H1 (cell line): Measurements from ENCODE around the gene GALNT12. TPM values are rescaled to one million over a fixed set of nuclear protein-coding genes. Genes with fewer than 3 reads are reported as not detected.

Experiments used
- CTCF ChIA-PET: fragments of 300-600 bp; sonication (Branson Sonifier 250); formaldehyde crosslinking; loops from one replicate; lab custom pipeline; 2021; ENCODE audit not compliant: partially characterized antibody; lab: Charles Lee
- POLR2A ChIA-PET: fragments of 300-600 bp; sonication (Branson Sonifier 250); formaldehyde crosslinking; loops from one replicate; lab custom pipeline; 2021; ENCODE audit warnings: inconsistent platforms; ENCODE audit not compliant: partially characterized antibody; lab: Charles Lee
- DNase-seq, 2 experiments: peaks; one replicate each; pipeline versions ENCODE4 v3.0.0 to v3.0.0-alpha.2; 2010 to 2022; ENCODE audit warnings: low spot score in 2 of 2, low read depth in 1 of 2, mixed read lengths in 1 of 2
- FAIRE-seq: peaks from 2 replicates; lab custom pipeline; 2011; peaks lifted over from hg19 to GRCh38; lab: Jason Lieb, UNC
- H2AFZ ChIP-seq: 2 replicates; pipeline ENCODE4 v1.8.1; 2012; ENCODE audit warnings: low read length, inconsistent platforms
- H2AK5ac ChIP-seq: 2 replicates; pipeline ENCODE4 v1.6.1; 2013; ENCODE audit warnings: low read depth, low read length
- H2BK120ac ChIP-seq: replicated peaks from 2 replicates; pipeline ENCODE3; 2013; ENCODE audit warnings: low read depth, low read length, inconsistent platforms
- H2BK12ac ChIP-seq: 2 replicates; pipeline ENCODE4 v1.6.1; 2013; ENCODE audit warnings: low read depth, low read length
- H2BK15ac ChIP-seq: 2 replicates; pipeline ENCODE4 v1.6.1; 2013; ENCODE audit warnings: low read length
- H2BK20ac ChIP-seq: 2 replicates; pipeline ENCODE4 v1.6.1; 2013; ENCODE audit warnings: low read length
- H2BK5ac ChIP-seq: 2 replicates; pipeline ENCODE4 v1.6.1; 2013; ENCODE audit warnings: low read depth, low read length
- H3K14ac ChIP-seq: 2 replicates; pipeline ENCODE4 v1.6.1; 2013; ENCODE audit warnings: inconsistent platforms; ENCODE audit not compliant: insufficient read length
- H3K18ac ChIP-seq: 2 replicates; pipeline ENCODE4 v1.6.1; 2013; ENCODE audit warnings: low read length; ENCODE audit errors: extremely low read depth
- H3K23ac ChIP-seq: 2 replicates; pipeline ENCODE4 v1.6.1; 2013; ENCODE audit warnings: inconsistent platforms; ENCODE audit not compliant: insufficient read length
- H3K23me2 ChIP-seq: 2 replicates; pipeline ENCODE4 v1.6.1; 2013; ENCODE audit warnings: low read depth, low read length
- H3K27ac ChIP-seq: 2 replicates; pipeline ENCODE4 v1.6.1; 2011; ENCODE audit warnings: low read depth, low read length, inconsistent platforms
- H3K27me3 ChIP-seq, 4 experiments: replicated peaks in 1 of 4; 1 replicate in 1 of 4; 2 replicates in 3 of 4; pipeline versions ENCODE4 v1.6.1 to v1.8.1; 2011 to 2013; ENCODE audit warnings: low read length in 3 of 4, mild to moderate bottlenecking in 3 of 4, inconsistent platforms in 2 of 4, mixed read lengths in 2 of 4, moderate library complexity in 1 of 4; ENCODE audit not compliant: control insufficient read depth in 3 of 4, insufficient read depth in 3 of 4; ENCODE audit errors: extremely low read depth in 1 of 4
- H3K36me3 ChIP-seq, 4 experiments: 2 replicates each; pipeline versions ENCODE4 v1.6.1 to v1.8.1; 2011 to 2013; ENCODE audit warnings: mild to moderate bottlenecking in 4 of 4, low read length in 3 of 4, moderate library complexity in 2 of 4, control low read depth in 1 of 4, inconsistent platforms in 1 of 4; ENCODE audit not compliant: insufficient read depth in 4 of 4, control insufficient read depth in 2 of 4
- H3K4ac ChIP-seq: replicated peaks from 2 replicates; pipeline ENCODE3; 2013; ENCODE audit warnings: low read length, low read depth, mixed read lengths, inconsistent platforms; ENCODE audit not compliant: insufficient read length
- H3K4me1 ChIP-seq, 4 experiments: replicated peaks in 1 of 4; 1 replicate in 1 of 4; 2 replicates in 3 of 4; pipeline versions ENCODE4 v1.6.1 to v1.8.1; 2011 to 2013; ENCODE audit warnings: low read length in 3 of 4, inconsistent platforms in 2 of 4, mixed read lengths in 1 of 4; ENCODE audit not compliant: insufficient read depth in 4 of 4, control insufficient read depth in 3 of 4
- H3K4me2 ChIP-seq, 2 experiments: 2 replicates each; pipeline versions ENCODE4 v1.6.1 to v1.8.1; 2011 to 2013; ENCODE audit warnings: low read depth in 2 of 2, low read length in 2 of 2, control low read depth in 1 of 2, inconsistent platforms in 1 of 2, mild to moderate bottlenecking in 1 of 2; ENCODE audit not compliant: insufficient read depth in 1 of 2
- H3K4me3 ChIP-seq, 4 experiments: fragments of 200-600, 300-600 bp in 1 of 4; sonication (generic), shearing (Covaris generic), sonication (Bioruptor Twin) in 1 of 4; 2 replicates each; pipeline versions ENCODE4 v1.5.1 to v1.8.1; 2011 to 2016; ENCODE audit warnings: low read length in 4 of 4, low read depth in 3 of 4, control low read depth in 2 of 4, inconsistent platforms in 2 of 4, mild to moderate bottlenecking in 2 of 4, mixed read lengths in 1 of 4, moderate library complexity in 1 of 4; ENCODE audit not compliant: insufficient read depth in 2 of 4; ENCODE audit errors: extremely low read depth in 1 of 4
- H3K56ac ChIP-seq: replicated peaks from 2 replicates; pipeline ENCODE3; 2013; ENCODE audit warnings: low read depth, mild to moderate bottlenecking, mixed read lengths, low read length, inconsistent platforms; ENCODE audit not compliant: insufficient read length
- H3K79me1 ChIP-seq: 2 replicates; pipeline ENCODE4 v1.6.1; 2013; ENCODE audit warnings: low read depth, low read length, control low read depth
- H3K79me2 ChIP-seq, 2 experiments: 2 replicates each; pipeline versions ENCODE4 v1.6.1 to v1.8.1; 2012 to 2013; ENCODE audit warnings: low read length in 2 of 2, mild to moderate bottlenecking in 2 of 2, inconsistent platforms in 1 of 2; ENCODE audit not compliant: insufficient read depth in 2 of 2, control insufficient read depth in 1 of 2
- H3K9ac ChIP-seq, 4 experiments: replicated peaks in 1 of 4; 1 replicate in 1 of 4; 2 replicates in 3 of 4; pipeline versions ENCODE4 v1.6.1 to v1.8.1; 2011 to 2013; ENCODE audit warnings: low read depth in 3 of 4, low read length in 3 of 4, control low read depth in 2 of 4, mild to moderate bottlenecking in 2 of 4, moderate library complexity in 2 of 4, inconsistent platforms in 1 of 4; ENCODE audit errors: extremely low read depth in 1 of 4
- H3K9me3 ChIP-seq, 2 experiments: 2 replicates each; pipeline versions ENCODE4 v1.6.1 to v1.8.1; 2012 to 2013; ENCODE audit warnings: mild to moderate bottlenecking in 2 of 2, moderate library complexity in 2 of 2, control low read depth in 1 of 2, inconsistent platforms in 1 of 2, low read depth in 1 of 2, low read length in 1 of 2, mixed read lengths in 1 of 2; ENCODE audit not compliant: insufficient read depth in 2 of 2
- H4K20me1 ChIP-seq, 2 experiments: replicated peaks in 1 of 2; 2 replicates each; pipeline versions ENCODE3 to v1.8.1; 2011 to 2013; ENCODE audit warnings: inconsistent platforms in 2 of 2, low read length in 2 of 2, mild to moderate bottlenecking in 1 of 2; ENCODE audit not compliant: insufficient read depth in 2 of 2, control insufficient read depth in 1 of 2
- H4K5ac ChIP-seq: 2 replicates; pipeline ENCODE4 v1.6.1; 2013; ENCODE audit warnings: low read length, low read depth, mixed read lengths, inconsistent platforms; ENCODE audit not compliant: insufficient read length
- H4K8ac ChIP-seq: 2 replicates; pipeline ENCODE4 v1.8.0; 2013; ENCODE audit warnings: mild to moderate bottlenecking, moderate library complexity, low read length, inconsistent platforms; ENCODE audit not compliant: insufficient read depth; ENCODE audit errors: extremely low read depth
- H4K91ac ChIP-seq: replicated peaks from 2 replicates; pipeline ENCODE3; 2013; ENCODE audit warnings: low read length, mixed read lengths, inconsistent platforms; ENCODE audit not compliant: insufficient read length
- EP300 ChIP-seq, 2 experiments: IDR thresholded peaks; 1 replicate in 1 of 2; 2 replicates in 1 of 2; pipeline ENCODE4 v1.6.1; 2011 to 2012; ENCODE audit warnings: low read depth in 2 of 2, low read length in 2 of 2, mild to moderate bottlenecking in 2 of 2, borderline replicate concordance in 1 of 2, inconsistent platforms in 1 of 2, moderate library complexity in 1 of 2
- JUND ChIP-seq: IDR thresholded peaks from 2 replicates; pipeline ENCODE4 v1.6.1; 2011; ENCODE audit warnings: mild to moderate bottlenecking, improper control_type of control experiment, low read length
- WGBS, 2 experiments: shearing (Covaris generic) in 1 of 2; methylation state at CpG; one replicate each; pipeline versions ENCODE4 v1.1.6 to v1.1.7; 2013 to 2015; ENCODE audit warnings: low lambda C conversion rate in 2 of 2, mixed read lengths in 2 of 2, inconsistent platforms in 1 of 2, low coverage in 1 of 2, missing lambda C conversion rate in 1 of 2; ENCODE audit not compliant: insufficient replicate concordance in 2 of 2, insufficient coverage in 1 of 2, insufficient read length in 1 of 2; ENCODE audit errors: extremely low coverage in 1 of 2, missing lambda C conversion rate in 1 of 2; 5-methylcytosine and 5-hydroxymethylcytosine counted together
- polyA plus RNA-seq, 7 experiments: library from polyadenylated mRNA; depleted of rRNA in 3 of 7; stranded (reverse) in 5 of 7; unstranded in 2 of 7; fragments of >200 nt in 5 of 7; fragments of 200-250 nt in 2 of 7; gene quantifications; 1 replicate in 5 of 7; 2 replicates in 1 of 7; 4 replicates in 1 of 7; pipeline versions ENCODE4 v1.2.1 to v1.2.3, GENCODE V29; 2011 to 2013; ENCODE audit warnings: missing spikeins in 2 of 7, mixed read lengths in 2 of 7
- total RNA-seq: library from RNA; stranded (reverse); fragmentation: NEBNext Ultra II Directional; extraction: Animal tissue kit (Norgen Biotek cat#: 25700); gene quantifications from 2 replicates; pipeline ENCODE4 v1.2.1, GENCODE V29; 2021

The GALNT12 gene
- total and polyA plus RNA-seq, 2 of the 8 experiments (the other 6 are each of a cell fraction or from before 2014, with no cell fraction given), result 16.2 to 19.6 TPM

DNA sequence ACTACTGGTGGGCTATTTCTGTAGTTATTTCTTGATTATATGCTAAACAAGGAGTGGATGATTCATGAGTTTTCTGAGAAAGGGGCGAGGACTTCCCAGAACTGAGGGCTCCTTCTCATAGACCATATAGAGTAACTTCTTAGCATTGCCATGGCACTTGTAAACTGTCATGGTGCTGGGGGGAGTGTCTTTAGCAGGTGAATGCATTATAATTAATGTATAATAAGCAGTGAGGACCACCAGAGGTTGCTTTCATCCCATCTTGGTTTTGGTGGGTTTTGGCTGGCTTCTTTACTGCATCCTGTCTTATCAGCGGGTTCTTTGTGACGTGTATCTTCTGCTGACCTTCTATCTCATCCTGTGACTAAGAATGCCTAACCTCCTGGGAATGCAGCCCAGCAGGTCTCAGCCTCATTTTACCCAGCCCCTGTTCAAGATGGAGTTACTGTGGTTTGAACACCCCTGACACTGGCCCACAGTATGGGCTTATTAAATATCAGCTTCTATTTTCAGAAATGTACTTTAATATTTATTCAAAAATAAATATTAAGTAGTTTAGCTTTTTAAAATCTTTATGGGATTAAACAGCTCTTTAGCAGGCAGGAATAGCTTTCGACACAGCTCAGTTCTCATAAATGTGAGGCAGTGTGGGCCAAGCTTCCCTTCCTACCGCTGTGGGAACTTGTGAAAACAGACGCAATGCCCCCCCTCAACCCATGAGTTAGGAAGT, 44.4 kb downstream of the GALNT12 start:
- no peaks in the 10 kb centered on the region for H3K79me2 ChIP-seq
- FAIRE-seq (no peak), DNase-seq (no peak)
- H3K14ac ChIP-seq, result no peak overlapping the region
- H3K9me3 ChIP-seq, result no peaks in the 10 kb centered on the region
- H3K79me1 ChIP-seq, result no peaks in the 10 kb centered on the region
- no peak overlapping the region for H3K18ac ChIP-seq
- H4K8ac ChIP-seq, result no peak overlapping the region
- TF ChIP-seq EP300 (IDR thresholded peaks at IDR 0.05; ENCODE audit: borderline replicate concordance in 1 of 2, low read depth in 2 of 2, low read length in 2 of 2) (no peak), JUND (no peak)
- no peak overlapping the region for H3K27ac ChIP-seq
- no peaks in the 10 kb centered on the region for H3K27me3 ChIP-seq
- H3K4ac ChIP-seq, result no peak overlapping the region
- no peak overlapping the region for H4K91ac ChIP-seq
- no peak overlapping the region for H2BK15ac ChIP-seq
- no peak overlapping the region for H2BK20ac ChIP-seq
- no peaks in the 10 kb centered on the region for H3K23me2 ChIP-seq
- no peak overlapping the region for H2AK5ac ChIP-seq
- POLR2A ChIA-PET, result no interaction called here
- H4K5ac ChIP-seq, result no peak overlapping the region
- no peak overlapping the region for H2BK120ac ChIP-seq
- no peak overlapping the region for H3K56ac ChIP-seq
- peaks cover 0 to 5% (median 2%) of the 10 kb centered on the region in 4 experiments; a peak in 1 of 8 replicates for H3K36me3 ChIP-seq
- no peak overlapping the region for H3K4me2 ChIP-seq
- H3K23ac ChIP-seq, result no peak overlapping the region
- 89% methylated on average over 6 of the region's 6 CpGs; no CpG with 5 or more reads in 1 of the 2 experiments for WGBS, 2 experiments
- no peak overlapping the region for H2BK12ac ChIP-seq
- no peak overlapping the region for H2BK5ac ChIP-seq
- H3K4me1 ChIP-seq, result peaks cover 0 to 5% (median 2%) of the 10 kb centered on the region in 4 experiments; a peak in 3 of 7 replicates
- H2AFZ ChIP-seq, result no peak overlapping the region
- no peak overlapping the region for H3K4me3 ChIP-seq
- no peaks in the 10 kb centered on the region for H4K20me1 ChIP-seq
- CTCF ChIA-PET, result interaction anchor here (0.8 to 9.3 kb wide), 3 partner anchors 147 to 295 kb away, joined by 3 to 116 read pairs (median 4); no protein-coding TSS in a partner anchor
- H3K9ac ChIP-seq, result no peak overlapping the region
